ENCODE data around the gene ZDHHC3. TPM values are rescaled to one million over a fixed set of nuclear protein-coding genes. Genes with fewer than 3 reads are reported as not detected.

The ZDHHC3 gene
- total RNA-seq, 5 donors from 2014 or later (not counting 1 experiment from before 2014, with no cell fraction given) = 38.8 to 53.9 (median 44.5) TPM

DNA sequence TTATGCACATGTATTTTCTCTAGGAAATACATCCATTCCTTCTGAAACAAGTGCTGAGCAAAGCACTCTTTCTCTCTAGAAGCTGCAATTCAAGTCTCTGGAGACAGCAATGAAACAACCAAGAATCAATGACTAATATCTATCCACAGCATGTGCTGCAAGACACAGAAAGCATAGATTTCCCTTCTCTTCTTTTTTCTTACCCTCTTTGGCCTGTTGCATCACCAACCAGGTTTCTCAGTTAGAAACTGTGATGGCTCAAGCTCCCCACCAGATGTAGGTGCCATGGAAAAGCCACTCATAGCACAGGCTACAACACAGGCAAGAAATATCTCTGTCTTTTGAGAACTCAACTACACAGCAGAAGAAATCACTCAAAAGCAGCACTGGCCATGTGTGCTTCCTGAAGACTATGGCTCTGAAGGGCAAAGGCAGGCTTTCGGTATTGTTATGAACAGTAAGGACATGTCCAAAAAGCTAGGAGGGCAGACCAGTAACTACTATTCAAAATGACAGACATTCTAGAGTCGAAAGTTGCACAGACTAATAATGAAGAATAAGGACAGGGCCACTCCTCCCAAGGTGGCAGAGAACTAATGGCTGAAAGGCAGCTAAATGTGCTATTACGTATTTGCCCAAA, 15.5 kb downstream of the ZDHHC3 start:
- no peak overlapping the region for H3K4me3 ChIP-seq (ENCODE audit: control insufficient read depth in 1 of 2, extremely low read depth in 1 of 2, low read length in 1 of 2)
- Mint-ChIP-seq H3K4me1 (peaks cover 37 to 47% (median 47%) of the 10 kb centered on the region in 3 donors), H3K27me3 (no peaks in the 10 kb centered on the region), H3K4me3 (no peak overlapping the region), H3K9me3 (no peaks in the 10 kb centered on the region), H3K36me3 (peaks cover 36% of the 10 kb centered on the region), H3K27ac (no peak overlapping the region)
- ATAC-seq (replicated peaks in 1 of 4) (no peak), DNase-seq (no peak)
- H3K4me1 ChIP-seq (ENCODE audit: control insufficient read depth in 1 of 2, extremely low read depth in 1 of 2, insufficient read depth in 2 of 2, low read length in 2 of 2) = peaks cover 2 to 3% of the 10 kb centered on the region in 2 experiments
- H3K27ac ChIP-seq (ENCODE audit: low read length) = no peak overlapping the region
- WGBS (ENCODE audit: insufficient coverage) = 96% methylated on average over 3 of the region's 3 CpGs
- H3K36me3 ChIP-seq (ENCODE audit: control insufficient read depth in 2 of 2, extremely low read depth in 1 of 2, insufficient read depth in 1 of 2, low read length in 1 of 2) = peaks cover 0 to 26% of the 10 kb centered on the region in 2 donors
- ChIA-PET CTCF (no interaction called here), POLR2A (no interaction called here)
- H3K27me3 ChIP-seq (replicated peaks in 1 of 2; ENCODE audit: control insufficient read depth in 2 of 2, extremely low read depth in 1 of 2, insufficient read depth in 2 of 2, low read length in 1 of 2) = no peaks in the 10 kb centered on the region
- no peaks in the 10 kb centered on the region for H3K9me3 ChIP-seq

DNA sequence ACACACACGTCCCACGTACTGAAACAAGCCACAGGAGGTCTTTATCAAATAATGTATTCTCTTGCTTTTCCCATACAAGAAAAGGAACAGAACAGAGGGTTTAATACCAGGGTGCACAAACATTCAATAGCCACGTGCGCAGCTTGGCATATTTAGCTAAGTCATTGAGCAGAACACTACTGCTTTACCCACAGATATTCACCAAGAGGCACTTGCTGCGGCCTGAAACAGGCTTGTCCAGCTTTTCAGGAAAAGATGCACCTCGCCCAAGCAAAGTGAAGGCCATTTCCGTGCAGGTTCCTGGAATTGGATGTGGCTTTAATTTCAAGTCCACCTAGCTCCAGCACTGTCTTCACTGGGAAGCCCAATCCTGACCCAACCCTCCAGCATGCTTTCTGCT, 17.6 kb downstream of the ZDHHC3 start:
- WGBS (ENCODE audit: insufficient coverage) = 100% methylated on average over 7 of the region's 7 CpGs
- H3K36me3 ChIP-seq (ENCODE audit: control insufficient read depth in 2 of 2, extremely low read depth in 1 of 2, insufficient read depth in 1 of 2, low read length in 1 of 2) = peaks cover 0 to 26% of the 10 kb centered on the region in 2 donors
- no peaks in the 10 kb centered on the region for H3K27me3 ChIP-seq (replicated peaks in 1 of 2; ENCODE audit: control insufficient read depth in 2 of 2, extremely low read depth in 1 of 2, insufficient read depth in 2 of 2, low read length in 1 of 2)
- ChIA-PET CTCF (interaction anchor here in 1 of 2 donors (0.5 kb wide), 1 partner anchor 1469 kb away, joined by 3 read pairs; no protein-coding TSS in a partner anchor), POLR2A (no interaction called here)
- no peak for ATAC-seq (replicated peaks in 1 of 4)
- H3K27ac Mint-ChIP-seq = no peak overlapping the region
- no peaks in the 10 kb centered on the region for H3K4me1 ChIP-seq (ENCODE audit: control insufficient read depth in 1 of 2, extremely low read depth in 1 of 2, insufficient read depth in 2 of 2, low read length in 2 of 2)
- DNase-seq = no peak
- H3K27ac ChIP-seq (ENCODE audit: low read length) = no peak overlapping the region
- H3K36me3 Mint-ChIP-seq = peaks cover 36% of the 10 kb centered on the region
- H3K4me3 ChIP-seq (ENCODE audit: control insufficient read depth in 1 of 2, extremely low read depth in 1 of 2, low read length in 1 of 2) = no peak overlapping the region
- no peaks in the 10 kb centered on the region for H3K27me3 Mint-ChIP-seq
- H3K9me3 Mint-ChIP-seq = no peaks in the 10 kb centered on the region
- H3K4me1 Mint-ChIP-seq = peaks cover 18 to 35% (median 32%) of the 10 kb centered on the region in 3 donors
- no peaks in the 10 kb centered on the region for H3K9me3 ChIP-seq
- H3K4me3 Mint-ChIP-seq = no peak overlapping the region

DNA sequence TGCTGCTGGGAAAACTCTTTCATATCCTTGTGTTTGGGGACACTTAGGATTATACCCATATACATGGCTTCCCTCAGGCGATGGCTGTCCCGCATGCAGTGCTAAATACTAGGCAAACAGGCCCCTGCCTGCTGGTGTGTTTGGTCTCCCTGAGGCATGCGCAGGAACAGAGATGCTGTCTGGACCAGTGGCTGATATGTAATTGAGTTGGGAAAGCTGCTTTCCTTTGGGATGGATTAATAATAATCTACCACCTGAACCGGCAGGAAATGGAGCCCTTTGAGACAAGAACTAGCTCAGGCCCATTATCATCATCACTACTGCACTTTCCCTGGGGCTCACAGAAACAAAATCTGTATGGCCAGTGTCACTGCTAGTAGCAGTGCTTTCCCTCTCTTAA, 18.0 kb downstream of the ZDHHC3 start:
- Histone ChIP-seq H3K27ac (ENCODE audit: low read length) (no peak overlapping the region), H3K9me3 (no peaks in the 10 kb centered on the region), H3K27me3 (replicated peaks in 1 of 2; ENCODE audit: control insufficient read depth in 2 of 2, extremely low read depth in 1 of 2, insufficient read depth in 2 of 2, low read length in 1 of 2) (no peaks in the 10 kb centered on the region), H3K4me1 (ENCODE audit: control insufficient read depth in 1 of 2, extremely low read depth in 1 of 2, insufficient read depth in 2 of 2, low read length in 2 of 2) (no peaks in the 10 kb centered on the region), H3K36me3 (ENCODE audit: control insufficient read depth in 2 of 2, extremely low read depth in 1 of 2, insufficient read depth in 1 of 2, low read length in 1 of 2) (peaks cover 0 to 26% of the 10 kb centered on the region in 2 donors), H3K4me3 (ENCODE audit: control insufficient read depth in 1 of 2, extremely low read depth in 1 of 2, low read length in 1 of 2) (no peak overlapping the region)
- no peaks in the 10 kb centered on the region for H3K27me3 Mint-ChIP-seq
- WGBS (ENCODE audit: insufficient coverage) = no CpG with 5 or more reads among the region's 4 CpGs
- CTCF ChIA-PET = interaction anchor here in 1 of 2 donors (0.5 kb wide), 1 partner anchor 1469 kb away, joined by 3 read pairs; no protein-coding TSS in a partner anchor
- no peaks in the 10 kb centered on the region for H3K9me3 Mint-ChIP-seq
- DNase-seq (no peak), ATAC-seq (replicated peaks in 1 of 4) (no peak)
- H3K4me3 Mint-ChIP-seq = no peak overlapping the region
- H3K36me3 Mint-ChIP-seq = peaks cover 36% of the 10 kb centered on the region
- H3K4me1 Mint-ChIP-seq = peaks cover 14 to 31% (median 29%) of the 10 kb centered on the region in 3 donors
- H3K27ac Mint-ChIP-seq = no peak overlapping the region
- POLR2A ChIA-PET = no interaction called here

DNA sequence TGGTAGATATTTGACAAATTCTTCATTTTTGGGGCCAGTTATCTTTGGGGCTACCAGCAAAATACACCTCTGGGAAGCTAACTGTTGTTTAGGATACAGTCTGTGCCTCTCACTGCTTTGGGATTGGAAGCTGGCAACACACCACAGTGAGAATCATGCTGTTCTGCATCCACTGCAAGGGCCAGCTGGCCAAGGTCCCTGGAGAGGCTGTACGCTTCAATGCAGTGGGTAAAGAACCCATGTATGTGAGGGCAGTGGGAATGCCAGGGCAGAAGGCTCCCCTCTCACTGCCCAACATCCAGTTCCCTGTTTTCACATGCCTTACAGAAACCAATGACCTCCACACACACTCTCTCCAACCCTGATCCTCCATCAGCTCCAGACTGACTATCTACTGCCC, 20.1 kb downstream of the ZDHHC3 start:
- no peak overlapping the region for H3K27ac Mint-ChIP-seq
- Histone ChIP-seq H3K27ac (ENCODE audit: low read length) (no peak overlapping the region), H3K9me3 (no peaks in the 10 kb centered on the region), H3K36me3 (ENCODE audit: control insufficient read depth in 2 of 2, extremely low read depth in 1 of 2, insufficient read depth in 1 of 2, low read length in 1 of 2) (peaks cover 0 to 26% of the 10 kb centered on the region in 2 donors), H3K4me3 (ENCODE audit: control insufficient read depth in 1 of 2, extremely low read depth in 1 of 2, low read length in 1 of 2) (no peak overlapping the region), H3K27me3 (replicated peaks in 1 of 2; ENCODE audit: control insufficient read depth in 2 of 2, extremely low read depth in 1 of 2, insufficient read depth in 2 of 2, low read length in 1 of 2) (no peaks in the 10 kb centered on the region), H3K4me1 (ENCODE audit: control insufficient read depth in 1 of 2, extremely low read depth in 1 of 2, insufficient read depth in 2 of 2, low read length in 2 of 2) (no peaks in the 10 kb centered on the region)
- no peaks in the 10 kb centered on the region for H3K9me3 Mint-ChIP-seq
- ATAC-seq (replicated peaks in 1 of 4) = no peak
- POLR2A ChIA-PET = interaction anchor here in 1 of 2 donors (0.5 kb wide), 1 partner anchor 31 kb away, joined by 4 read pairs; no protein-coding TSS in a partner anchor
- DNase-seq = no peak
- peaks cover 36% of the 10 kb centered on the region for H3K36me3 Mint-ChIP-seq
- H3K27me3 Mint-ChIP-seq = no peaks in the 10 kb centered on the region
- peaks cover 13 to 34% (median 29%) of the 10 kb centered on the region in 3 donors for H3K4me1 Mint-ChIP-seq
- no peak overlapping the region for H3K4me3 Mint-ChIP-seq
- no CpG with 5 or more reads among the region's 1 CpG for WGBS (ENCODE audit: insufficient coverage)
- CTCF ChIA-PET = no interaction called here

DNA sequence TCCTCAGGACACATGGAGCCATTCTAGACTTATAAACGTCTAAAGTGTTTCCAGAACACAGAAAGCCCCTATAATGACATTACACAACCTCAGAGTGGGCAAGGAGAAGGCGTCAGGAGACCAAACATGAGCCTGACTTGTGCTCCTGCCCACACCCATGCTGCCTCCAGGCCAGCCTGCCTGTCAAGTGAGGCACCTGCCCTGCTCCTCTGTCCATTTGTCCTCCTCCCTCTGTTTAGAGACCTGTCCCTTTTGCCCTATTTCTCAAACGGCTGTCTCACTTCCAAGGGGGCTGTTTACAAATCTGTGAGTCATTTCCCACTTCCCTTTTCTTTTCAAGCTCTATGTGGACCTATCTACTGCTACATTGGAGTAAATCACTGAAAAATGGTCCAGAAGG, 21.0 kb downstream of the ZDHHC3 start:
- no peak for ATAC-seq (replicated peaks in 1 of 4)
- WGBS (ENCODE audit: insufficient coverage) = 33% methylated on average over 1 of the region's 3 CpGs
- no peak overlapping the region for H3K4me3 Mint-ChIP-seq
- H3K27me3 ChIP-seq (replicated peaks in 1 of 2; ENCODE audit: control insufficient read depth in 2 of 2, extremely low read depth in 1 of 2, insufficient read depth in 2 of 2, low read length in 1 of 2) = no peaks in the 10 kb centered on the region
- no peak overlapping the region for H3K4me3 ChIP-seq (ENCODE audit: control insufficient read depth in 1 of 2, extremely low read depth in 1 of 2, low read length in 1 of 2)
- no peak for DNase-seq
- no peaks in the 10 kb centered on the region for H3K9me3 Mint-ChIP-seq
- H3K36me3 Mint-ChIP-seq = peaks cover 39% of the 10 kb centered on the region
- no peaks in the 10 kb centered on the region for H3K4me1 ChIP-seq (ENCODE audit: control insufficient read depth in 1 of 2, extremely low read depth in 1 of 2, insufficient read depth in 2 of 2, low read length in 2 of 2)
- no peaks in the 10 kb centered on the region for H3K9me3 ChIP-seq
- POLR2A ChIA-PET = no interaction called here
- H3K27me3 Mint-ChIP-seq = no peaks in the 10 kb centered on the region
- peaks cover 0 to 26% of the 10 kb centered on the region in 2 donors for H3K36me3 ChIP-seq (ENCODE audit: control insufficient read depth in 2 of 2, extremely low read depth in 1 of 2, insufficient read depth in 1 of 2, low read length in 1 of 2)
- CTCF ChIA-PET = no interaction called here
- H3K27ac Mint-ChIP-seq = no peak overlapping the region
- no peak overlapping the region for H3K27ac ChIP-seq (ENCODE audit: low read length)
- peaks cover 17 to 40% (median 28%) of the 10 kb centered on the region in 3 donors for H3K4me1 Mint-ChIP-seq

DNA sequence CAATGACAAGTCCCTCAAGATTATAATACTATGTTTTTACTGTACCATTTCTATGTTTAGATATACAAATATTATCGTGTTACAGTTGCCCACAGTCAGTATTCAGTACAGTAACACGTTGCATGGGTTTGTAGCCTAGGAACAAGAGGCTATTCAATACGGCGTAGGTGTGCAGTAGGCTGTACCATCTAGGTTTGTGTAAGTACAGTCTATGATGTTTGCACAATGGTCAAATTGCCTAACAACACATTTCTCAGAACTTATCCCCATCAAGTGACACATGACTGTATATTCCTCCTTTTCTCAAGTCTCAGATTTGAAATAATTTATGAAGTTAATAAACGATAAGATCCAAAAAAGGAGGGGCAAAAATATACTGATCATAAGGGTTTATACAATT, 21.7 kb downstream of the ZDHHC3 start:
- no peak overlapping the region for H3K27ac Mint-ChIP-seq
- DNase-seq (no peak), ATAC-seq (replicated peaks in 1 of 4) (no peak)
- H3K27ac ChIP-seq (ENCODE audit: low read length) = no peak overlapping the region
- POLR2A ChIA-PET = no interaction called here
- no peak overlapping the region for H3K4me3 Mint-ChIP-seq
- no peaks in the 10 kb centered on the region for H3K9me3 ChIP-seq
- H3K36me3 ChIP-seq (ENCODE audit: control insufficient read depth in 2 of 2, extremely low read depth in 1 of 2, insufficient read depth in 1 of 2, low read length in 1 of 2) = peaks cover 0 to 25% of the 10 kb centered on the region in 2 donors
- H3K4me1 Mint-ChIP-seq = peaks cover 17 to 40% (median 28%) of the 10 kb centered on the region in 3 donors
- no CpG with 5 or more reads among the region's 5 CpGs for WGBS (ENCODE audit: insufficient coverage)
- H3K4me3 ChIP-seq (ENCODE audit: control insufficient read depth in 1 of 2, extremely low read depth in 1 of 2, low read length in 1 of 2) = no peak overlapping the region
- no peaks in the 10 kb centered on the region for H3K27me3 ChIP-seq (replicated peaks in 1 of 2; ENCODE audit: control insufficient read depth in 2 of 2, extremely low read depth in 1 of 2, insufficient read depth in 2 of 2, low read length in 1 of 2)
- CTCF ChIA-PET = interaction anchor here (0.5 to 0.6 kb wide), 2 partner anchors 175 to 709 kb away, joined by 3 to 5 read pairs; no protein-coding TSS in a partner anchor
- H3K4me1 ChIP-seq (ENCODE audit: control insufficient read depth in 1 of 2, extremely low read depth in 1 of 2, insufficient read depth in 2 of 2, low read length in 2 of 2) = no peaks in the 10 kb centered on the region
- H3K27me3 Mint-ChIP-seq = no peaks in the 10 kb centered on the region
- no peaks in the 10 kb centered on the region for H3K9me3 Mint-ChIP-seq
- peaks cover 39% of the 10 kb centered on the region for H3K36me3 Mint-ChIP-seq

Data from T-cell (primary cell).